GM18519 (cell line): Measurements from ENCODE around the gene DNAJC15.

Experiments used
- ATAC-seq: cut with Tn5 transposase; IDR thresholded peaks from one replicate; pipeline ENCODE4 v1.9.1; 2021; ENCODE audit warnings: mild to moderate bottlenecking, moderate library complexity; ENCODE audit not compliant: unreplicated experiment, low FRiP score

DNAJC15 gene

GRCh38 chr13:43119206-43119605 is 95.8 kb downstream of the DNAJC15 start:
- no peak for ATAC-seq

- ATAC-seq = no peak
Measured at GRCh38 chr13:43122791-43123190, 99.4 kb downstream of the DNAJC15 start.

- ATAC-seq = no peak
Measured at GRCh38 chr13:43123856-43124255, 100.5 kb downstream of the DNAJC15 start.

- ATAC-seq = no peak
Measured at GRCh38 chr13:43124490-43124889, 101.1 kb downstream of the DNAJC15 start.

GRCh38 chr13:43126420-43126819 is 103.0 kb downstream of the DNAJC15 start:
- no peak for ATAC-seq

- ATAC-seq = no peak
Measured at GRCh38 chr13:43127103-43127798, 103.9 kb downstream of the DNAJC15 start.

- no peak for ATAC-seq
Measured at GRCh38 chr13:43127827-43128226, 104.4 kb downstream of the DNAJC15 start.

- no peak for ATAC-seq
Measured at GRCh38 chr13:43128504-43128961, 105.1 kb downstream of the DNAJC15 start.

- ATAC-seq = no peak
Measured at GRCh38 chr13:43129066-43129465, 105.7 kb downstream of the DNAJC15 start.

- ATAC-seq = no peak
Measured at GRCh38 chr13:43129511-43130110, 106.2 kb downstream of the DNAJC15 start.

GRCh38 chr13:43132257-43132656 is 108.9 kb downstream of the DNAJC15 start:
- no peak for ATAC-seq

GRCh38 chr13:43132911-43133310 is 109.5 kb downstream of the DNAJC15 start:
- no peak for ATAC-seq

GRCh38 chr13:43133792-43134191 is 110.4 kb downstream of the DNAJC15 start:
- no peak for ATAC-seq

GRCh38 chr13:43134868-43135267 is 111.5 kb downstream of the DNAJC15 start:
- no peak for ATAC-seq

- no peak for ATAC-seq
Measured at GRCh38 chr13:43135516-43135915, 112.1 kb downstream of the DNAJC15 start.

GRCh38 chr13:43136920-43137575 is 113.7 kb downstream of the DNAJC15 start:
- ATAC-seq = no peak

- ATAC-seq = no peak
Measured at GRCh38 chr13:43139211-43139610, 115.8 kb downstream of the DNAJC15 start.

- no peak for ATAC-seq
Measured at GRCh38 chr13:43139921-43140320, 116.5 kb downstream of the DNAJC15 start.

GRCh38 chr13:43140985-43141384 is 117.6 kb downstream of the DNAJC15 start:
- no peak for ATAC-seq

- ATAC-seq = no peak
Measured at GRCh38 chr13:43141685-43142084, 118.3 kb downstream of the DNAJC15 start.

- ATAC-seq = no peak
Measured at GRCh38 chr13:43143591-43143990, 120.2 kb downstream of the DNAJC15 start.
